Spinal cord (tissue), 10 donors: Measurements from ENCODE around the gene PXYLP1. TPM values are rescaled to one million over a fixed set of nuclear protein-coding genes. Genes with fewer than 3 reads are reported as not detected.

ENCODE experiments used
- DNase-seq, 6 donors: peaks; one replicate each; pipeline versions ENCODE4 v3.0.0 to v3.0.0-alpha.2; 2013 to 2015; ENCODE audit warnings: low spot score in 6 of 6, low read depth in 4 of 6
- H3K27ac ChIP-seq: one replicate; pipeline ENCODE4 v1.5.1; 2013; ENCODE audit warnings: low read depth, low read length, control low read depth
- H3K27me3 ChIP-seq: one replicate; pipeline ENCODE4 v1.6.1; 2013; ENCODE audit warnings: low read length; ENCODE audit not compliant: control insufficient read depth, insufficient read depth
- H3K36me3 ChIP-seq: one replicate; pipeline ENCODE4 v1.6.1; 2013; ENCODE audit warnings: low read length; ENCODE audit not compliant: control insufficient read depth, insufficient read depth
- H3K4me1 ChIP-seq: one replicate; pipeline ENCODE4 v1.6.1; 2013; ENCODE audit warnings: low read length; ENCODE audit not compliant: control insufficient read depth, insufficient read depth
- H3K4me3 ChIP-seq: one replicate; pipeline ENCODE4 v1.5.1; 2013; ENCODE audit warnings: low read depth, low read length, control low read depth
- H3K9me3 ChIP-seq: one replicate; pipeline ENCODE4 v1.6.1; 2013; ENCODE audit warnings: low read length; ENCODE audit not compliant: control insufficient read depth, insufficient read depth
- WGBS: methylation state at CpG from one replicate; pipeline ENCODE4 v1.1.5; 2013; ENCODE audit warnings: missing lambda C conversion rate; ENCODE audit not compliant: insufficient coverage; 5-methylcytosine and 5-hydroxymethylcytosine counted together
- polyA plus RNA-seq, 2 donors: library from polyadenylated mRNA; unstranded; fragments of 120-200 nt; gene quantifications; one replicate each; pipeline ENCODE4 v1.2.1, GENCODE V29; 2013; ENCODE audit not compliant: insufficient read length in 2 of 2
- total RNA-seq, 2 donors: library from RNA; depleted of rRNA in 1 of 2; stranded (reverse); fragments of 120-200 nt in 1 of 2; fragments of >200 nt in 1 of 2; gene quantifications; one replicate each; pipeline versions ENCODE4 v1.2.3 to v1.2.4, GENCODE V29; 2013 to 2014
- donor health status: healthy.

The PXYLP1 gene
- total and polyA plus RNA-seq, 4 donors = 33.2 to 48.6 (median 42.1) TPM

GRCh38 chr3:141256820-141257219 is 25.2 kb downstream of the PXYLP1 start:
- no peaks in the 10 kb centered on the region for H3K9me3 ChIP-seq
- 75% methylated on average over 3 of the region's 6 CpGs for WGBS
- peaks cover 15% of the 10 kb centered on the region for H3K36me3 ChIP-seq
- peak in 1 of 6 donors; percentile 55 for DNase-seq
- H3K27me3 ChIP-seq = no peaks in the 10 kb centered on the region
- peaks cover 9% of the 10 kb centered on the region for H3K4me1 ChIP-seq
- H3K4me3 ChIP-seq = no peak overlapping the region
- no peak overlapping the region for H3K27ac ChIP-seq

- Histone ChIP-seq H3K4me3 (no peak overlapping the region), H3K36me3 (peaks cover 14% of the 10 kb centered on the region), H3K4me1 (peaks cover 9% of the 10 kb centered on the region), H3K9me3 (no peaks in the 10 kb centered on the region), H3K27ac (no peak overlapping the region), H3K27me3 (no peaks in the 10 kb centered on the region)
- DNase-seq = no peak
- WGBS = 94% methylated on average over 8 of the region's 8 CpGs
Measured at GRCh38 chr3:141257961-141258360, 26.3 kb downstream of the PXYLP1 start.

GRCh38 chr3:141258973-141259372 is 27.3 kb downstream of the PXYLP1 start:
- Histone ChIP-seq H3K36me3 (peaks cover 14% of the 10 kb centered on the region), H3K4me3 (no peak overlapping the region), H3K9me3 (no peaks in the 10 kb centered on the region), H3K4me1 (peaks cover 9% of the 10 kb centered on the region), H3K27ac (no peak overlapping the region), H3K27me3 (no peaks in the 10 kb centered on the region)
- no CpG with 5 or more reads among the region's 2 CpGs for WGBS
- DNase-seq = no peak

GRCh38 chr3:141259821-141260629 is 28.4 kb downstream of the PXYLP1 start:
- peaks cover 9% of the 10 kb centered on the region for H3K4me1 ChIP-seq
- 32% methylated on average over 6 of the region's 15 CpGs for WGBS
- no peaks in the 10 kb centered on the region for H3K9me3 ChIP-seq
- H3K4me3 ChIP-seq = no peak overlapping the region
- no peak for DNase-seq
- H3K27ac ChIP-seq = no peak overlapping the region
- peaks cover 17% of the 10 kb centered on the region for H3K36me3 ChIP-seq
- H3K27me3 ChIP-seq = no peaks in the 10 kb centered on the region

- no peaks in the 10 kb centered on the region for H3K9me3 ChIP-seq
- no peak for DNase-seq
- H3K27me3 ChIP-seq = no peaks in the 10 kb centered on the region
- no peak overlapping the region for H3K27ac ChIP-seq
- peaks cover 19% of the 10 kb centered on the region for H3K36me3 ChIP-seq
- peaks cover 9% of the 10 kb centered on the region for H3K4me1 ChIP-seq
- no peak overlapping the region for H3K4me3 ChIP-seq
- 100% methylated on average over 1 of the region's 2 CpGs for WGBS
Measured at GRCh38 chr3:141260630-141260927, 29.0 kb downstream of the PXYLP1 start.

- Histone ChIP-seq H3K27ac (no peak overlapping the region), H3K4me3 (no peak overlapping the region), H3K4me1 (peaks cover 16% of the 10 kb centered on the region), H3K36me3 (peaks cover 26% of the 10 kb centered on the region), H3K9me3 (no peaks in the 10 kb centered on the region), H3K27me3 (no peaks in the 10 kb centered on the region)
- 60% methylated on average over 1 of the region's 8 CpGs for WGBS
- DNase-seq = peak in 1 of 6 donors; percentile 33
Measured at GRCh38 chr3:141261472-141262307, 30.1 kb downstream of the PXYLP1 start.

- H3K36me3 ChIP-seq = peaks cover 26% of the 10 kb centered on the region
- no peaks in the 10 kb centered on the region for H3K27me3 ChIP-seq
- no peak overlapping the region for H3K4me3 ChIP-seq
- peaks cover 16% of the 10 kb centered on the region for H3K4me1 ChIP-seq
- WGBS = 77% methylated on average over 4 of the region's 4 CpGs
- DNase-seq = no peak
- H3K9me3 ChIP-seq = no peaks in the 10 kb centered on the region
- H3K27ac ChIP-seq = no peak overlapping the region
Measured at GRCh38 chr3:141262308-141262705, 30.7 kb downstream of the PXYLP1 start.

- H3K4me3 ChIP-seq = no peak overlapping the region
- H3K27ac ChIP-seq = no peak overlapping the region
- H3K36me3 ChIP-seq = peaks cover 23% of the 10 kb centered on the region
- 86% methylated on average over 9 of the region's 9 CpGs for WGBS
- no peak for DNase-seq
- H3K9me3 ChIP-seq = no peaks in the 10 kb centered on the region
- H3K27me3 ChIP-seq = no peaks in the 10 kb centered on the region
- H3K4me1 ChIP-seq = peaks cover 18% of the 10 kb centered on the region
Measured at GRCh38 chr3:141266186-141266585, 34.6 kb downstream of the PXYLP1 start.

- Histone ChIP-seq H3K9me3 (no peaks in the 10 kb centered on the region), H3K27me3 (no peaks in the 10 kb centered on the region), H3K36me3 (peaks cover 23% of the 10 kb centered on the region), H3K4me1 (peaks cover 18% of the 10 kb centered on the region), H3K4me3 (no peak overlapping the region), H3K27ac (no peak overlapping the region)
- WGBS = 65% methylated on average over 10 of the region's 13 CpGs
- no peak for DNase-seq
Measured at GRCh38 chr3:141266797-141267555, 35.4 kb downstream of the PXYLP1 start.
